ENCODE data around the gene HSPA12A.

Gene HSPA12A, protein sequence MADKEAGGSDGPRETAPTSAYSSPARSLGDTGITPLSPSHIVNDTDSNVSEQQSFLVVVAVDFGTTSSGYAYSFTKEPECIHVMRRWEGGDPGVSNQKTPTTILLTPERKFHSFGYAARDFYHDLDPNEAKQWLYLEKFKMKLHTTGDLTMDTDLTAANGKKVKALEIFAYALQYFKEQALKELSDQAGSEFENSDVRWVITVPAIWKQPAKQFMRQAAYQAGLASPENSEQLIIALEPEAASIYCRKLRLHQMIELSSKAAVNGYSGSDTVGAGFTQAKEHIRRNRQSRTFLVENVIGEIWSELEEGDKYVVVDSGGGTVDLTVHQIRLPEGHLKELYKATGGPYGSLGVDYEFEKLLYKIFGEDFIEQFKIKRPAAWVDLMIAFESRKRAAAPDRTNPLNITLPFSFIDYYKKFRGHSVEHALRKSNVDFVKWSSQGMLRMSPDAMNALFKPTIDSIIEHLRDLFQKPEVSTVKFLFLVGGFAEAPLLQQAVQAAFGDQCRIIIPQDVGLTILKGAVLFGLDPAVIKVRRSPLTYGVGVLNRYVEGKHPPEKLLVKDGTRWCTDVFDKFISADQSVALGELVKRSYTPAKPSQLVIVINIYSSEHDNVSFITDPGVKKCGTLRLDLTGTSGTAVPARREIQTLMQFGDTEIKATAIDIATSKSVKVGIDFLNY

DNA sequence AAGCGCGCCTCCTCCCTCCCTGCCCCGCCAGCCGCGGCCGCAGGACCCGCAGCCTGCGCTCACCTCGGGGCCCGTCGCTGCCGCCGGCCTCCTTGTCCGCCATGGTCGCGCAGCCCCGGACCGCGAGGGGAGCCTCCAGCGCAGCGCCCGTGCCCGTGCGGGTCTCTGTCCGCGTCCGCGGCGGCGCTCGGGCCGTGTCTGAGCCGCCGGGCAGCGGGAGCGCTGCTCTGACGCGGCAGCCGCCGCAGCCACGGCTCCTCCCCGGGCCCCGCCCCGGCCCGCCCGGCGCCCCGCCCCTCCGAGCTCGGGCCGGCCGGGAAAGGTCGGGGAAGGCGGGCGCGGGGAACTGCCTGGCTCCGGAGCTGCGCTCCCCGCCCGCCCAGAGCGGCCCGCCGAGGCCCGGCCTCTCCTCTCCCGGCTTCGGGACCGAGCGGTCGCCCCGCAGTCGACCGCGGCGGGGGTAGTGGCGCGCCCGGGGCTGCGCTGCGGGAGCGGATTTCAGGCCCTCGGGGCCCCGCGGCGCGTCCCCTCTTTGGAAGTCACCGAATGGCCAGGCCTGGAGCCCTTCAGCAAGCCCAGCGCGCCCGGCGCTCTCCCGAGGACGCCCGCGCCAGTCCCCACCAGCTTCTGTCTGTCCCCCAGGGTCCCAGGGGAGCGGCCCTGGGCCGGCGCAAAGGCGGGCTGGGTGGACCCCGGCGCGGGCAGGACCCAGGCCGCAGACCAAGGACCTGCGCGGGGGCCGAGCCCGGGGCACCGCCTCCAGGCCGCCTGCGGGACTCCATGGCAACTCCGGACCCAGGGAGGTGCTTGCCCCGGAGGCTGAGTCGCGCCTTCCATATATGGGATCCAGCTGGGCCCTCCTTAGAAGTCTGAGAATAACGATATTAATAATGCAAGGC lies at the start of gene HSPA12A:
Gene HSPA12A (minus strand): TSS at position 200 of the 899 bp plus-strand sequence. CDS start 97 bp downstream, at position 103.
- peak; percentile 90 for DNase-seq (ENCODE audit: low read depth)

DNA sequence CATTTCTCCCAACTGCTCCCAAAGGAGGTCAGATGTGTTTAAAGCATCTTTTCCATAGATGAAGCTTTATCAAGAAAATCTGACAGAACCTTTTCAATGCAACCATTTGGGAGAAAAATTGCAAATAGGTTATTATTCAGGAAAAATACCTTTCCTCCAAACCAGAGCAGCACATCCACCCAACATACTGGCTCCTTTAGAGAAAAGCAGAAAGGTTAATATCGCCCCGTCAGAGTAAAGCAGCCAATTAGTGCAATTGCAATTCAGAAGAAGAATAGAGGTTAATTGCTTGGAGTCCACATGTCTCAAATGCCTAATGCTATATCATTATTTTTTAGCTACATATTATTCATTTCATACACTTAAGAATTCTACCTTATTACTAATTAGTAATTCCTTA lies 48.9 kb upstream of the HSPA12A start:
- DNase-seq (ENCODE audit: low read depth), result no peak

DNA sequence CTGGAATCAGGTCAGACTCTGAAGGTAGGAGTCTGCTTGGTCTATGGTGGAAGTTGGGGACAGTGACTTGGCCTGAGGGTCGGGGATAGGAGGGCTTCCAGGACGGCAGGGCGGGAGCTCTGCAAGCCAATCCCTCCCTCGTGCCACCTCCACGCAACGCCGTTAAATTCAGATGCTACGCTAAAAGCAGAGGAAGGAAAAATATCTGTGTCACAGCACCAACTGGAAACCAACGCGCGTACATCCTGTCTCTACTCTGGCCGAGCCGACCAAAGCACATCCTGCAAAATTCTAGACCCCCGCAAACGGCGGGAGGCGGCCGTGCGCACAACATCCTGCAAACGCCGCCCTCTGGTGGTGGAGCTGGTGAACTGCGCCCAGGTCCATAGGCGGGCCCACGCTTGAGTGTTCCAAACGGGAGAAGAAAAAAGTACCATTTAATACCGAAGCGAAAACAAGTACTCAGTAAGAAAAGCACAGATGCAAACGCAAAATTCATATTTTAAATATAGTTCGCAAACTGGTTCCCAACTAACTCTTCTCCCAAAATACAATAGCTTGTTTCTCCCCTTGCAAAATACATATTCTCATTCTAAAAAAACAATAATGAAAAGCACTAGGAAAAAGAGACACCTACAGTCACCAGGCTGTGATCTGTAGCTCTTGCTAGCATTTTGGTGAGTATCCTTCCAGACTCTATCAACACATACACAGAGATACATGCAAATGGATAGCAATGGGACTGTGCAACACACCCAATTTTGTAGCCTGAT lies 45.7 kb upstream of the HSPA12A start:
- DNase-seq (ENCODE audit: low read depth), result peak; percentile 79

DNA sequence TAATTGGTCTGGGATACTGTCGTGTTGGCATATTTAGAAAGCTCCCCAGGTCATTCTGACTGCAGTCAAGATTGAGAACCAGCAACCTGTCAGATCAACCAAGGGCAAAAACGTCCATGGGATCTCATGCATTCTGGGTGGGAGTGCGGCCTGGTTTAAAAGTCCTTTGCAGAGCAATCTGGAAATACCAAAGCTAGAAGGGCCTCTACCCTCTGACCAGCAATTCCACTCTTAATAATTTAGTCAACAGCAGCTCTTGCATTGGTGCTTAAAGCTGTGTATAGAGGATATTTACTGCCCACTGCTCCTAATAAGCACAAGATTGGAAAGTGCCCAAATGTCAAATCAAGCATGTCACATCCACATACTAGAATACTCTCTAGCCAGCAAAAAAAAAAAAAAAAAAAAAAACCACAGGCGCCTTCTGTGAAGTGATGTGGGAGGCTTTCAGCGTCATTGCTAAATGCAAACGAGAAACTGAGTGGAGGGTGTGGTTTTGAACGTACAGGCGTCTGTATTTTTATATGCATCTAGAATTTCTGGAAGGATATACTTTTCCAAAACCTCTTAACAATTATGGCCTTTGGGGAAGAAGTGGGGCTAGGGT lies 44.8 kb upstream of the HSPA12A start:
- no peak for DNase-seq (ENCODE audit: low read depth)

DNA sequence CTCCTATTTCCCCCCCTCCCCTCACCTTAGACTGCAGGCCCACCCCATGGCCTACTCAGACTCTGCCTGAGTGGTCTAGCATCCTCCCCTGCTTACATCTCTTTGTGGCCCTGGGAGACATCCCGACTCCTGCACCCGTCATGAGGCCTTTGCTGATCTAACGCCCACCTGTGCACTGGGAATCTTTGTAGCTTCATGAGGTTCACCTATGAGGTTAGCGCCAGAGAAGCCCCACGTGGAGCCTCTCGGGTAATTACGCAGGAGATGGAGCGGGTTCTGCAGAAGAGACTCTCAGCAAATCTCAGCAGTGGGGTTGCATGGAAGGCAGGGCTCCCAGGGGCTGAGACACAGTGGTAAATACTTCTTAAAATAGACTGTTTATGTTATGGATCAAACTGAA lies 43.5 kb upstream of the HSPA12A start:
- no peak for DNase-seq (ENCODE audit: low read depth)

DNA sequence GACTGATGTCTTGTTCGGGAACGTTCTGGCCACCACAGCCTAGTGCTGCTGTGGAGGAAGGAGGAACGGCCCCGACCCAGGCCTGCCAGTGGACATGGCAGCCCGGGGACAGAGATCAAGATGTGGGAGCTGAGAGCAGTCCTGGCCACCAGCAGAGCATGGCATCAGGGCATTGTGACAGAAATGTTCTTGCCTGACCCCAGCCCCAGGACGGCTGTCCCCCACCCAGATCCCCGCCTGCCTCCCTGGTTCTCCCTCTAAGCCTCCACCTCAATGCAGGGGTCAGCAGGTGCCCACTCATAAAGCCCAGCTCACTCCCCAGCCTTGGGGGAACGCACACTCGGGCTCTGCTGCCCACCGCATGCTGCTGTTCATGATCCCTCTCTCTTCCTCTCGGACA lies 42.9 kb upstream of the HSPA12A start:
- DNase-seq (ENCODE audit: low read depth), result no peak

DNA sequence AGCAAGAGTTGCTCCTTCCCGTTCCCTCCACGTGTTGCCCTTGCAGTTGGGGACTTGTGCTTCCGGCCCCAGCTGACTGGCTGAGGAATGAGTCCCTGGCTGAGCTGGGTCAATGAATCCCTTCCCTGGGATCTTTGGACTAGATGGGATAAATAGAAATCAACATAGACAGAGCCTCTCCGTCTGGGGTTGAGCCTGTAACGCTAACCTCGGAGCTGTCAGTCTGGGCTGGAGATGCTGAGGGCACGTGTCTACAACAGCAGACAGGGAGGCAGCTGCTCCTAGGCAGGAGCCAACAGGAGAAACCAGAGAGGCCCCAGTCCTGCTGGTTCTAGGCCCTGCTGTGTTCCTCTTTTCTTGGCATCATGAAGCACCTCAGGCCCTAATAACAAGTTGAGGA lies 42.3 kb upstream of the HSPA12A start:
- no peak for DNase-seq (ENCODE audit: low read depth)

DNA sequence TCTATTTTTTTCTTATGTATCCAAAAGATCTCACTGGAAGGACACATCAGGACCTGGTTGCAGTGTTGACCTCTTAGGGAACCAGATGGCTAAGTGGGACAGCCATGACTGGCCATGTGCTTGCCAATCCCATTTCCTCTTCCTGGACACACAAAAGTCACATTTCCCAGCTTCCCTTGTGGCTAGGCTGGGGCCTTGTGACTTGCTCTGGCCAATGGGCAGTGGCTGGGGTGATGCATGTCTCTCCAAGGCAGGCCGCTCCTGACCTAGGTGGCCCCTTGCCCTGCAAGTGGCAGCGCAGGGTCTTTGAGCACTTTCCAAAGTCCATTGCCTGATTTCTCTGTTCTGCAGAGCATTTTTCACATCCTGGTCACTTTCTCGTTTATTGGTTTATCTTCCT lies 41.7 kb upstream of the HSPA12A start:
- no peak for DNase-seq (ENCODE audit: low read depth)

DNA sequence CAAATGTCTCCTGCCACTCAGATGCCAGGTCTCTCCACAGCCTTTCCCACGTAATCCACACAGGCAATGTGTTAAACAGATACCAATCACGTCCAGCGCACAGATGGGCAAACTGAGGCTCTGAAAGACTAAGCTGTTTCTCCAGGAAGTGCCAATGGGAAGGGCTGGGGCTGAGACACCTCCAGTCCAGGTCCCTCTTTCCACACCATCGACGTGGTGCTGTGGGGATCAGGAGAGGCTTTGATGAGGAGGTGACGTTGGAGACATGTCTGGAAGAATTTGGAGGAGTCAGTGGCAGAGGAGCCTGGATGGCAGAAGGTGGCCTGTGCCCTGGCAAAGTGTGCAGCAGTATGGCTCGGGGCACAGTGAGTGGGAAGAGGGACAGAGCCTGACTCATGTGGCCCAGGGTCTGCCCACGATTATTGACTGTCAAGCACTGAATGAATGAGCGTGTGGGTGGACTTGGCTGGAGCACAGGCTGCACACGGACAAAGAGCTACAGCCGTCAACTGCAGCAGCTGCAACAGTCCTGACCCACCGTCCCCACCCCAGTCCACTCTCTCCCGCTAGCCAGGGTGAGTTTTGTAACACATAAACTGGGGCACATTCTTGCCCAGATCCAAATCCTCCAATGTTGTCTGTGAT lies 40.8 kb upstream of the HSPA12A start:
- no peak for DNase-seq (ENCODE audit: low read depth)

DNA sequence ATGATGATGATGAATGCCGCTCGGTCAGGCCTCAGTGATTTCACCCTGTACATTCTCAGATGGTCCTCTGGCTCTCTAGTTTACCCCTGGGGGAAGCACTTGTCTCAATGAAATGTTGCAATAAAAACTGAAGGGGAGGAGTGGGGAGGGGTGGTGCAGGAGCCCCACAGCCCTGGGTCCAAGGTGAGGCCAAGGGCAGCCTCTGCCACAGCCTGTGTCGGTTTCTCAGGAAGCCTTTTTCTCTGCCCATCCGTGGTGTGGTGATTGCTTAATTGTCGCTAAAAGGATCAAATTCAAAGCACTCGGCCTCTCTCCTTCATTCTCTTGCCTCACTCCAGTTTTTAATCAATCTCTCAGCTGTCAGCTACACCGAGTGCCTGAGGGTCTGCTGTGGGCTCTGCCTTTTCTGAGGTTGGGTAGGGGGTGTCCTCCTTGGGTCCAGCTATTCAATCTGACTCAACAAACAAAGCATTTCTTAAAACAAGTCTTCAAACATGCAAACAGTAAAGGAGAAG lies 39.1 kb upstream of the HSPA12A start:
- DNase-seq (ENCODE audit: low read depth), result no peak

DNA sequence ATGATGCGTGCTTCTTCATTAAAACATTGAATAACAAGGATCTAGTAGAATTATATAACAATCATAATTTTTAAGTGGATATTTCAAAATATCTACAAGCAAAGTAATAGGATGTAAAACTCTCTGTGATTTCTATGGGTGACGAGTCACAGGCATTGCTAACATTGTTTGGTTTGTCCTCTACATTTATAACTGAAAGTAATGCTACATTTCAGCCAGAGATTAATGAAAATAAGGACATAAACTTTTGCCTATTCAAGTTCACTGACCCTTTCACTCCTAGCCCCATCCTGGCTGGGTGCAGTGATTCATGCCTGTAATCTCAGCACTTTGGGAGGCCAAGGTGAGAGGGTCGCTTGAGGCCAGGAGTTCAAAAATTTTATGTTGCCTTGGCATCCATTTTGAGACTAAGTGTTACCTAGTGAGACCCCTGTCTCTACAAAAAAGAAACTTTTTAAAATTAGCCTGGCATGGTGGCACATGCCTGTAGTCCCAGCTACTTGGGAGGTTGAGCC lies 38.4 kb upstream of the HSPA12A start:
- DNase-seq (ENCODE audit: low read depth), result no peak

DNA sequence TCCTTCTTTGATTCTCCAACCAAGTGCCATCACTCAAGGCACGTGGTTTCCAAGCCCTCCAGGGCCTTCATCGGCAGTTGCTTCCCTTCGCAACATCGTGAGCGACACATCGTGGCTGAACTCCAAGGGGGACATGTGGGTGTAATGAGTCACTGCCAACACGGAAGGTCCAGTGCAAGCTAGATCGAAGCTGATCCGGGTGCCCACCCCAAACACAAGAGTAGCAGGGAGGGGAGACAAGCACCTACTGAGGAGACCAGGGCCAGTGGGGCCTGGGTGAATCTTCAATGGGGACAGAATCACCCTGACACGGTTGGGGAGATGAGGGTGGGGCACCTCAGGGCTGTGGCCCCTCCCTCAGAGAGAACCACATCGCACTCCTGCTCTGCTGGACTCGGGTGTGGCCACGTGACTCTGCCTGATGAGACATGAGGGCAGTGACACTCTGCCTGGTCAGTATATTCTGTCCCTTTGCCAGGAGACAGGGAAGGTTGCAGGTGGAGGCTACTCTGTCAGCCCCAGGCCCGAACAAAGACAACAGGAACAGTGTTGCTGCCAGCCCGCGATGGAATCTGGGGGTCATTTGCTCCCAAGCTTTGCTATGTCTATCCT lies 36.8 kb upstream of the HSPA12A start:
- peak; percentile 63 for DNase-seq (ENCODE audit: low read depth)

DNA sequence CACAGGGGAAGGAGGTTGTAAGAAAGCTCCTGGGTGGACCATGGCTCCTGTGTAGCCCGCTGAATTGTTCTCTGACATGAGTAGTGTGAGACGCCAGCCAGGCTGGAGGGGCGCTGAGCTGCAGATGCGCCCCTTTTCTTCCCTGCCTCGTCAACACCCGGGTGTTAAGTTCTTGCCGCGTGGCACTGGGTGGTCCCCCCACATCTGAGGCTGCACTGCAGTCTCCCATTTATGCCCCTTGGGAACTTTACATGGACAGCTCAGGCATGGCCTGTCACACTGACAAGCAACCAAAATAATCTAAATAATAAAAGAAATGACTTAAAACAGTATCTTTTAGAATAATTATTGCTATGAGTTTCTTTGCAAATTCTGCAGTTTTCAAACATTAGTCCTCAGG lies 34.6 kb upstream of the HSPA12A start:
- no peak for DNase-seq (ENCODE audit: low read depth)

DNA sequence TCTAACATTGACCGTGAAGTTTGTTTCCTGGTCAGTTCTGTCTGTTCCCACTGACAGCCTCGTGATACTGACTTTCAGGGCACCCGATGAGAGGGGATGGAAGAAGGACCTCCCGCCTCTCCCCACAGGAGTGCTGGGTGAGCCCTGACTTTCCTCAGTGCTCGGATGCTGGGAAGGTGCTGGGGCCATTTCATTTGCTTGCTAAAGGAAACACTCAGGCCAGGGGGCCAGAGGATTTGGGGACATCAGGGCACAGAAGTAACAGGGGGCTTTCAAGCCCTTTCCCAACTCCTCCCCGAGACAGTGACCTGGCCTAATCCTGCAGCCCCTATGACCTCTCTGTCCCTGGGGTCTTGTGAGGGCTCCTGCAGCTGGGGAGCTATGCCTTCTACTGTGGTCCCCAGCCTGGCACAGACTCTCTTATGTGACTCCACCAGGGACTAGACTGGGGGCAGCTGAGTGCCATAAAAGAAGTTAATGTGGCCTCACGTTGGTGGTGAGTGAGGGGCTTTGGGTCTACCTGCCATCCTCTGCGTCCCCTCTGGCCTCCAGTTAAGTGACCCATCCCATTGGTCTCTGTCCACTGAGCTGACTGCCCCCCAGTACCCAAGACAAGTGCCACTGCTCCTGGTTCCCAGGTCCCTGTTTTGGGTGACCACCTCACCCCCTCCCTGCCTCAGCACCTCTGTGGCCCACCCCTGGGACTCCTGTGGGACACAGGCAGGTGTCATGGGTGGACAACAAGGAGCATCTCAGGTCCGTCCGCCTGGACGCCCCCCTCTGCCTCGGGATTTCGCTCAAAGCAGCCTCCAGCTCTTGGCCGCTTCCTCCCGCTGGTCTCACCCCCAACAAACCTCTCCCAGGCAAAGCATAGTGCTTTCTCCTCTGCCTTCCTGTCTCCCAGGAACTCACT lies 33.4 kb upstream of the HSPA12A start:
- DNase-seq (ENCODE audit: low read depth), result no peak

DNA sequence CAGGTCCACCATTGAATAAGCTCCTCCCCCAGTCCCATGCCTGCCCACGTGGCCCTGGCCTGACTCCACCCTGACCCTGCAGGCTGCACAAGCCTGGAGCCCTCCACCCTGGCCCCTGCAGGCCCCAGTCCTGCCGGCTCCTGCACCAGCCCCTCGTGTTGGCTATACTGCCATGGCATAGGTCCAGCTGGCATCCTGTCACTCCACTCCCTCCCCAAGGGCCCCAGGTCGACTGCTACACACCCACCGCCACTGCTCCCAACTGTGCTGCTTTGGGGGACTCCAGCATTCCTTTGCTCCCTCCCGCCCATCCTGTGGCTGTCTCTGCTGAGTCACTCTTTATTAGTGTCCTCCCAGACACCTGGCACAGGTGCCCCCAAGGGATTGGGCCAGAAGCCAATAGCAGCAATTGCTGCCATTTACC lies 32.4 kb upstream of the HSPA12A start:
- DNase-seq (ENCODE audit: low read depth), result peak; percentile 21

DNA sequence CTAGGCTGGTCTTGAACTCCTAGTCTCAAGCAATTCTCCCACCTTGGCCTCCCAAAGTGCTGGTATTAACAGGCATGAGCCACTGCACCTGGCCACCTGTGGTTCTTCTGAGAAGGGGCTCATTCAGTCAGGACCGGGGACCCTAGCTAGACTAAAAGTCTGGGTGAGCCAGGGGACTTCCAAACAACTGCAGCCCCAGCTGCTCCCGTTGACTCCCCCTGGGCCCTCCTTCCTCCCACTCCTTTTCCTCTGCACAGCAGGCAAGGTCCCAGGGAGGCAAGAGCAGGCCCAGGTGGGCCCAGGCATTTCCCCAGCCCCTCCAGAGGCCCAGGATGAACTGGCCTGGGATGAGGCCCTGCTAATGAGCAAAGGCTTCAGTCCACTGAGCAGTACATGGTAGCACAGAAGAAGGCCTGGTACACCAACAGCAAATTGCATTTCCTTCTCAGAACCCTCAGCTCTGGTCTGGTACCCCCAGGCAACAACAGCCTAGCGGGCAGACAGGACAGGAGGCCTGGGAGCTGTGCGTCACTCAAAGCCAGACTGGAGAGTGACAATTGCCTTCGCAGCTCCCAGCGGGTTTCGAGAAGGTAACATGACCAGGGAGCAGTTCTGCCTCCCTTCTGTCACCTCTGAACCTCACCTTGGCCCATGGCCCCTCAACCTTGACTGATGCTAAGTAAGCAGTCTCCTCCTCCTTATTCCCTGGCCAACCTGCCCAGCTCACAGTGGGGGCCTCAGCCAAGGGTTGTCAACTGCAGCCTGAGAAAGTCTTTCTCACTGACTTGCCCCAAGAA lies 30.7 kb upstream of the HSPA12A start:
- DNase-seq (ENCODE audit: low read depth), result no peak

DNA sequence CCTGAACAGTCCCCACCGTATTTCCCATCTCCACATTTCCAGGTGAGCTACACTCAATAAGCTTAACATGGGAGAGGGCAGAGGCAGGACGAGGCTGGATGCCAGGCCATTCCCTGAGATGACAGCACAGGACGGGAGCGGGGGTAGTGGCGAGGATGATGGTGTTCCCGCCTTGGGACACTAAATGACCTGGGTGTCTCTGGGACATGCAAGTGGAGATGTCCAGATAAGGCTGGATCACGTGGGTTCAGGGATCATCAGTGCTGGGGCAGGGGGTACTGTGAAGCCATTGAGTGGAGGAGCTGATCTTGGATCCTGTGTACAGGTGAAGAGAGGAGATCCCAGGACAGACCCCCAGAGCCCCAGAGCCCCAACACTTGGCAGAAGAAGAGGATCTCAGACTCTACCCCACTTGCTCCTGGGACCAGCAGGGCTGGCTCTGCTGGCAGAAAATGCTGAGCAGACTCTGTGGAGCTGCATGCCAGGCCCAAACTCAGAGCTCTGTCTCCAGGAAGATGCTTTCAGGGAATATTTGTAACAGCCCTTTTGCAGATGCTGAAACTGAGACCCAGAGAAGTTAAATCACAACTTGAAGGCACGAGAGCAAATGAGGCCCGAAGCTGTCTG lies 29.7 kb upstream of the HSPA12A start:
- DNase-seq (ENCODE audit: low read depth), result no peak
